ENCODE data around the gene SEC23IP.

Gene SEC23IP

GRCh38 chr10:119945805-119946204 lies 53.3 kb downstream of the SEC23IP start:
- H3K4me3 Mint-ChIP-seq: no peak overlapping the region
- no peaks in the 10 kb centered on the region for H3K27me3 Mint-ChIP-seq
- H3K9me3 Mint-ChIP-seq (ENCODE audit: low read depth): no peaks in the 10 kb centered on the region
- H3K36me3 Mint-ChIP-seq: peaks cover 17% of the 10 kb centered on the region
- no peaks in the 10 kb centered on the region for H3K4me1 Mint-ChIP-seq (ENCODE audit: low read depth)
- no peak overlapping the region for H3K27ac Mint-ChIP-seq

- Mint-ChIP-seq H3K4me3 (no peak overlapping the region), H3K4me1 (ENCODE audit: low read depth) (no peaks in the 10 kb centered on the region), H3K36me3 (peaks cover 10% of the 10 kb centered on the region), H3K27me3 (no peaks in the 10 kb centered on the region), H3K27ac (no peak overlapping the region), H3K9me3 (ENCODE audit: low read depth) (no peaks in the 10 kb centered on the region)
These were observed 54.8 kb downstream of the SEC23IP start for GRCh38 chr10:119947300-119947699.

- H3K27ac Mint-ChIP-seq: no peak overlapping the region
- H3K9me3 Mint-ChIP-seq (ENCODE audit: low read depth): no peaks in the 10 kb centered on the region
- H3K27me3 Mint-ChIP-seq: peaks cover 3% of the 10 kb centered on the region
- H3K4me1 Mint-ChIP-seq (ENCODE audit: low read depth): no peaks in the 10 kb centered on the region
- no peak overlapping the region for H3K4me3 Mint-ChIP-seq
- peaks cover 2% of the 10 kb centered on the region for H3K36me3 Mint-ChIP-seq
These were observed 64.9 kb downstream of the SEC23IP start for GRCh38 chr10:119957451-119957850.

- Mint-ChIP-seq H3K4me3 (no peak overlapping the region), H3K9me3 (ENCODE audit: low read depth) (peaks cover 14% of the 10 kb centered on the region), H3K27ac (no peak overlapping the region), H3K36me3 (peaks cover 5% of the 10 kb centered on the region), H3K4me1 (ENCODE audit: low read depth) (no peaks in the 10 kb centered on the region), H3K27me3 (peaks cover 5% of the 10 kb centered on the region)
These were observed 70.3 kb downstream of the SEC23IP start for GRCh38 chr10:119962837-119963236.

GRCh38 chr10:119967066-119967465 lies 74.5 kb downstream of the SEC23IP start:
- Mint-ChIP-seq H3K9me3 (ENCODE audit: low read depth) (peaks cover 14% of the 10 kb centered on the region), H3K4me3 (no peak overlapping the region), H3K27ac (no peak overlapping the region), H3K27me3 (peaks cover 6% of the 10 kb centered on the region), H3K36me3 (peaks cover 3% of the 10 kb centered on the region), H3K4me1 (ENCODE audit: low read depth) (no peaks in the 10 kb centered on the region)

- Mint-ChIP-seq H3K27ac (no peak overlapping the region), H3K4me1 (ENCODE audit: low read depth) (no peaks in the 10 kb centered on the region), H3K9me3 (ENCODE audit: low read depth) (peaks cover 14% of the 10 kb centered on the region), H3K27me3 (peaks cover 6% of the 10 kb centered on the region), H3K36me3 (peaks cover 3% of the 10 kb centered on the region), H3K4me3 (no peak overlapping the region)
These were observed 77.1 kb downstream of the SEC23IP start for GRCh38 chr10:119969609-119970008.

- Mint-ChIP-seq H3K36me3 (peaks cover 3% of the 10 kb centered on the region), H3K27me3 (peaks cover 6% of the 10 kb centered on the region), H3K9me3 (ENCODE audit: low read depth) (peaks cover 14% of the 10 kb centered on the region), H3K4me3 (no peak overlapping the region), H3K27ac (no peak overlapping the region), H3K4me1 (ENCODE audit: low read depth) (no peaks in the 10 kb centered on the region)
These were observed 77.6 kb downstream of the SEC23IP start for GRCh38 chr10:119970107-119970506.

- Mint-ChIP-seq H3K9me3 (ENCODE audit: low read depth) (peaks cover 14% of the 10 kb centered on the region), H3K4me1 (ENCODE audit: low read depth) (no peaks in the 10 kb centered on the region), H3K27me3 (peaks cover 6% of the 10 kb centered on the region), H3K36me3 (peaks cover 3% of the 10 kb centered on the region), H3K4me3 (no peak overlapping the region), H3K27ac (no peak overlapping the region)
These were observed 78.4 kb downstream of the SEC23IP start for GRCh38 chr10:119970963-119971362.

- H3K36me3 Mint-ChIP-seq: no peaks in the 10 kb centered on the region
- no peak overlapping the region for H3K4me3 Mint-ChIP-seq
- no peaks in the 10 kb centered on the region for H3K9me3 Mint-ChIP-seq (ENCODE audit: low read depth)
- H3K4me1 Mint-ChIP-seq (ENCODE audit: low read depth): no peaks in the 10 kb centered on the region
- peaks cover 6% of the 10 kb centered on the region for H3K27me3 Mint-ChIP-seq
- no peak overlapping the region for H3K27ac Mint-ChIP-seq
These were observed 80.8 kb downstream of the SEC23IP start for GRCh38 chr10:119973281-119973680.

- Mint-ChIP-seq H3K27ac (no peak overlapping the region), H3K4me1 (ENCODE audit: low read depth) (no peaks in the 10 kb centered on the region), H3K27me3 (peaks cover 4% of the 10 kb centered on the region), H3K9me3 (ENCODE audit: low read depth) (no peaks in the 10 kb centered on the region), H3K4me3 (no peak overlapping the region), H3K36me3 (no peaks in the 10 kb centered on the region)
These were observed 83.9 kb downstream of the SEC23IP start for GRCh38 chr10:119976421-119976820.

- no peaks in the 10 kb centered on the region for H3K9me3 Mint-ChIP-seq (ENCODE audit: low read depth)
- no peak overlapping the region for H3K27ac Mint-ChIP-seq
- H3K36me3 Mint-ChIP-seq: no peaks in the 10 kb centered on the region
- H3K4me3 Mint-ChIP-seq: no peak overlapping the region
- no peaks in the 10 kb centered on the region for H3K4me1 Mint-ChIP-seq (ENCODE audit: low read depth)
- H3K27me3 Mint-ChIP-seq: no peaks in the 10 kb centered on the region
These were observed 88.6 kb downstream of the SEC23IP start for GRCh38 chr10:119980956-119981750.

GRCh38 chr10:119981826-119982225 lies 89.3 kb downstream of the SEC23IP start:
- Mint-ChIP-seq H3K4me1 (ENCODE audit: low read depth) (no peaks in the 10 kb centered on the region), H3K4me3 (no peak overlapping the region), H3K27ac (no peak overlapping the region), H3K27me3 (peaks cover 3% of the 10 kb centered on the region), H3K9me3 (ENCODE audit: low read depth) (no peaks in the 10 kb centered on the region), H3K36me3 (no peaks in the 10 kb centered on the region)

GRCh38 chr10:119988333-119988732 lies 95.8 kb downstream of the SEC23IP start:
- Mint-ChIP-seq H3K4me3 (no peak overlapping the region), H3K36me3 (peaks cover 2% of the 10 kb centered on the region), H3K9me3 (ENCODE audit: low read depth) (no peaks in the 10 kb centered on the region), H3K27me3 (peaks cover 9% of the 10 kb centered on the region), H3K4me1 (ENCODE audit: low read depth) (no peaks in the 10 kb centered on the region), H3K27ac (no peak overlapping the region)

- Mint-ChIP-seq H3K4me1 (ENCODE audit: low read depth) (no peaks in the 10 kb centered on the region), H3K27ac (no peak overlapping the region), H3K36me3 (peaks cover 2% of the 10 kb centered on the region), H3K9me3 (ENCODE audit: low read depth) (no peaks in the 10 kb centered on the region), H3K4me3 (no peak overlapping the region), H3K27me3 (peaks cover 13% of the 10 kb centered on the region)
These were observed 97.4 kb downstream of the SEC23IP start for GRCh38 chr10:119989966-119990365.

- no peak overlapping the region for H3K4me3 Mint-ChIP-seq
- H3K27ac Mint-ChIP-seq: no peak overlapping the region
- H3K4me1 Mint-ChIP-seq (ENCODE audit: low read depth): no peaks in the 10 kb centered on the region
- H3K36me3 Mint-ChIP-seq: peaks cover 2% of the 10 kb centered on the region
- peaks cover 8% of the 10 kb centered on the region for H3K9me3 Mint-ChIP-seq (ENCODE audit: low read depth)
- H3K27me3 Mint-ChIP-seq: peaks cover 13% of the 10 kb centered on the region
These were observed 98.5 kb downstream of the SEC23IP start for GRCh38 chr10:119991066-119991465.

- Mint-ChIP-seq H3K27ac (no peak overlapping the region), H3K9me3 (ENCODE audit: low read depth) (peaks cover 14% of the 10 kb centered on the region), H3K4me1 (ENCODE audit: low read depth) (no peaks in the 10 kb centered on the region), H3K27me3 (peaks cover 10% of the 10 kb centered on the region), H3K36me3 (peaks cover 2% of the 10 kb centered on the region), H3K4me3 (no peak overlapping the region)
These were observed 99.3 kb downstream of the SEC23IP start for GRCh38 chr10:119991816-119992215.
